ENCODE measurements around the gene CAPZB. TPM values are rescaled to one million over a fixed set of nuclear protein-coding genes. Genes with fewer than 3 reads are reported as not detected.

The CAPZB gene
- total and polyA plus RNA-seq, 7 experiments from 2014 or later, result 216 to 559 (median 327) TPM

- Histone ChIP-seq H3K4me3 (ENCODE audit: low read length) (no peak overlapping the region), H3K27me3 (ENCODE audit: control insufficient read depth in 2 of 2, insufficient read depth in 2 of 2, low read length in 2 of 2) (no peaks in the 10 kb centered on the region), H3K36me3 (ENCODE audit: control insufficient read depth in 2 of 3, insufficient read depth in 3 of 3, low read length in 3 of 3) (peaks cover 0 to 40% (median 0%) of the 10 kb centered on the region in 3 experiments), H3K27ac (ENCODE audit: low read depth, low read length) (no peak overlapping the region), H3K4me1 (ENCODE audit: control insufficient read depth in 2 of 2, insufficient read depth in 2 of 2, low read length in 2 of 2) (peaks cover 0 to 9% of the 10 kb centered on the region in 2 donors), H3K9me3 (ENCODE audit: control insufficient read depth in 2 of 3, low read length in 3 of 3) (no peaks in the 10 kb centered on the region)
- POLR2A ChIA-PET, result interaction anchor here (1.3 kb wide), 1 partner anchor 18 kb away, joined by 4 read pairs; no protein-coding TSS in a partner anchor
- Mint-ChIP-seq H3K4me1 (peaks cover 19 to 84% (median 68%) of the 10 kb centered on the region in 7 donors), H3K36me3 (peaks cover 0 to 4% (median 0%) of the 10 kb centered on the region in 5 donors), H3K9me3 (peaks cover 0 to 2% (median 0%) of the 10 kb centered on the region in 11 donors), H3K4me3 (no peak overlapping the region), H3K27ac (peak overlapping the region in 4 of 9 donors; percentile 14 to 76 (median 56)), H3K27me3 (no peaks in the 10 kb centered on the region)
- ATAC-seq (no peak), DNase-seq (no peak)
- intact Hi-C loops (cut with micrococcal nuclease), result no loop called here
- CTCF ChIA-PET, result interaction anchor here (0.6 kb wide), 1 partner anchor 15 kb away, joined by 3 read pairs; no protein-coding TSS in a partner anchor
These were observed 119.6 kb downstream of the CAPZB start for GRCh38 chr1:19365721-19366120.

DNA sequence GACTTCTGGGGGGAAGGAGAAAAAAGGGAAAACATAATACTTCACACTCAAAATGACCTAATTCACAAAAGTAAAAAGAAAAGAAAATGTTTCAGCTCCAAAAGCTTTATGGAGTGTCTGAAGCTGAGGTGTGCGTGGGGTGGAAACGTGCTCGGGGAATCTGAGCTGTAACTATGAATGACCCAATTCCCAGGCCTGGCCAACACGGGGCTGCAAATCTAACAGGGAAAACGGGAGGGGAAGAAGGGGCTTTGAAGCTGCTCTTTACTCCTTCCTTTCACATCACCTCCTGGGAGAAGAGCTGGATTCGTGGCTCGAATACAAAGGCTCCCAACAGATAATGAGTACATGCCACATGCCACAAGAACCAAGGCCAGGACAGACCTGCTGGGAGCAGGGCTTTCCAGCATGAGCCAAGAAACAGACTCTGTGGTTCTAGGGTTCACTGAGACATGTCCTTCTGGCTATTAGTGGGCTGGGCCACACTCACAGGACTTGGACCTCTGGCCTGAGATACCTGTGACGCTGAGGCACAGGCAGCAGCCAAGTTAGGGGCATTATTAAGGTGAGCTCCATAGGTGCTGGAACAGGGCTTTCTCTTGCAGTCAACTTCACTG lies 121.7 kb downstream of the CAPZB start:
- peak overlapping the region in 1 of 10 donors; percentile 23 for H3K4me3 Mint-ChIP-seq
- peak overlapping the region in 6 of 9 donors; percentile 4 to 84 (median 30) for H3K27ac Mint-ChIP-seq
- H3K9me3 Mint-ChIP-seq, result peaks cover 0 to 2% (median 0%) of the 10 kb centered on the region in 11 donors
- ChIA-PET POLR2A (interaction anchor here (0.7 kb wide), 1 partner anchor 291 kb away, joined by 4 read pairs; no protein-coding TSS in a partner anchor), CTCF (interaction anchor here (1.1 kb wide), 2 partner anchors 218 to 298 kb away, joined by 3 read pairs; no protein-coding TSS in a partner anchor)
- peaks cover 0 to 4% (median 0%) of the 10 kb centered on the region in 5 donors for H3K36me3 Mint-ChIP-seq
- H3K9me3 ChIP-seq (ENCODE audit: control insufficient read depth in 2 of 3, low read length in 3 of 3), result no peaks in the 10 kb centered on the region
- no peaks in the 10 kb centered on the region for H3K27me3 ChIP-seq (ENCODE audit: control insufficient read depth in 2 of 2, insufficient read depth in 2 of 2, low read length in 2 of 2)
- no peaks in the 10 kb centered on the region for H3K27me3 Mint-ChIP-seq
- H3K4me3 ChIP-seq (ENCODE audit: low read length), result no peak overlapping the region
- intact Hi-C loops (cut with micrococcal nuclease), result no loop called here
- no peak for DNase-seq
- peaks cover 0 to 36% (median 0%) of the 10 kb centered on the region in 3 experiments for H3K36me3 ChIP-seq (ENCODE audit: control insufficient read depth in 2 of 3, insufficient read depth in 3 of 3, low read length in 3 of 3)
- no peak overlapping the region for H3K27ac ChIP-seq (ENCODE audit: low read depth, low read length)
- ATAC-seq, result no peak
- H3K4me1 ChIP-seq (ENCODE audit: control insufficient read depth in 2 of 2, insufficient read depth in 2 of 2, low read length in 2 of 2), result peaks cover 0 to 24% of the 10 kb centered on the region in 2 donors
- peaks cover 29 to 81% (median 70%) of the 10 kb centered on the region in 7 donors for H3K4me1 Mint-ChIP-seq

- Histone ChIP-seq H3K27ac (ENCODE audit: low read depth, low read length) (peak overlapping the region; percentile 1), H3K9me3 (ENCODE audit: control insufficient read depth in 2 of 3, low read length in 3 of 3) (no peaks in the 10 kb centered on the region), H3K4me3 (ENCODE audit: low read length) (no peak overlapping the region), H3K36me3 (ENCODE audit: control insufficient read depth in 2 of 3, insufficient read depth in 3 of 3, low read length in 3 of 3) (peaks cover 0 to 43% (median 0%) of the 10 kb centered on the region in 3 experiments), H3K27me3 (ENCODE audit: control insufficient read depth in 2 of 2, insufficient read depth in 2 of 2, low read length in 2 of 2) (no peaks in the 10 kb centered on the region), H3K4me1 (ENCODE audit: control insufficient read depth in 2 of 2, insufficient read depth in 2 of 2, low read length in 2 of 2) (peaks cover 0 to 24% of the 10 kb centered on the region in 2 donors)
- intact Hi-C loops (cut with micrococcal nuclease), result no loop called here
- H3K4me1 Mint-ChIP-seq, result peaks cover 26 to 68% (median 56%) of the 10 kb centered on the region in 7 donors
- H3K27ac Mint-ChIP-seq, result peak overlapping the region in 7 of 9 donors; percentile 38 to 80 (median 54)
- H3K4me3 Mint-ChIP-seq, result peak overlapping the region in 5 of 10 donors; percentile 16 to 69 (median 59)
- peaks cover 0 to 10% (median 3%) of the 10 kb centered on the region in 5 donors for H3K36me3 Mint-ChIP-seq
- ATAC-seq, result no peak
- CTCF ChIA-PET, result no interaction called here
- no peaks in the 10 kb centered on the region for H3K27me3 Mint-ChIP-seq
- peaks cover 0 to 2% (median 0%) of the 10 kb centered on the region in 11 donors for H3K9me3 Mint-ChIP-seq
- POLR2A ChIA-PET, result interaction anchor here (0.6 kb wide), 1 partner anchor 120 kb away, joined by 3 read pairs; no protein-coding TSS in a partner anchor
- DNase-seq, result no peak
These were observed 123.7 kb downstream of the CAPZB start for GRCh38 chr1:19361611-19362147.

DNA sequence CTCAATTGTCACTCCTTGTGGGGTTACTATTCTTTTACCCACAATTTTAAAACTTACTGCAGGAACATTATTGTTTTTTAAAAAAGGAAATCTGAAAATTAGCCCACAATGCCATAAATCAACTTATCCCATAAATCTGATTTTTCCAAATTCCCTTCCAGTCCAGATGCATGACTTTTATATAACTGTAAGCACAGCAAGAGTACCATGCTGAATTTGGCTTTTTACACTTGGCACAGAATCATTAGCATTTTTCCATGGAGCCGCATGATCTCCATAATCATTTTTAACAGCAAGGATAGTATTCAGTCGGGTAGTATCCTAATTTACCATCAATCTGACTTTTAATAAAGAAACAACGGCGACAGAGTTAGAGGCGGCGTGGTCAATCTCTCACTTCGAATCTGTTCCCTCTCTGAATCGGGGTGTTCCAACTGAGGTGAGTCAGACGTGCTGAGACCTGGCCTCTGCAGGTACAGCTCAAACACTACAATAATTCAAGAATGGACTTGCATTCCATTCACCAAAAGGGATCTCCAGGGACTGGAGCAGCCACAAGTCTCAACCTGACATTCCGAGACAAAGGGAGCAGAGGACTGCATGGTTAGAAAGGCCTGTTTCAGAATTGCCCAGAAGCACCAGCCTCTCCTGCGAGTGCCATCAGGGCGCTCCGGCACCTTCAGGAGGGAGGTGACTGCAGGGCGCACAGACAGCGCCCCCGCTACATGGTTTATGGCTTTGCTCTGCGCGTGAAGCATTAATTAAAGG lies 124.3 kb downstream of the CAPZB start:
- ATAC-seq, result peak; percentile 61
- CTCF ChIA-PET, result interaction anchor here (0.6 to 0.8 kb wide), 2 partner anchors 127 to 1486 kb away, joined by 3 to 4 read pairs; no protein-coding TSS in a partner anchor

DNA sequence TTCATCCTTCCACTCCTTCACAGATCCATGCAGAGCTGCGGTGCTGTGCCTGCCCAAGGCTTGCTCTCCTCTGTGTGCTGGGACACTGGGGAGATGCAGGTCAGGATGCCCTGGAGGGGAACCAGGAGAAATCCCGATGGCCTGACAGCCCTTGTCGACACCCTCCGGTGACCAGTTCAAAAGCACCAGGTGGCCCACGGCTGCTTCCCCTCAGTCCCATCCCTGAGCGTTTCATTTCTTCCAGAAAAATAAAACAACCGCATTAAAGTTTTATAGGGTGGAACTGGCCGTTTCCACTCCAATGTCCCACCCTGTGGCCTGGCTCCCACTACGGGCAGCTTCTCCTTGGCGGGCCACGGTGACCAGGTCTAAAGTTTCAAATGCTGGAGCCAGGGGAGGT lies 124.9 kb downstream of the CAPZB start:
- H3K36me3 ChIP-seq (ENCODE audit: control insufficient read depth in 2 of 3, insufficient read depth in 3 of 3, low read length in 3 of 3), result peaks cover 8 to 50% (median 10%) of the 10 kb centered on the region in 3 experiments
- no peaks in the 10 kb centered on the region for H3K9me3 ChIP-seq (ENCODE audit: control insufficient read depth in 2 of 3, low read length in 3 of 3)
- peak overlapping the region; percentile 15 for H3K27ac ChIP-seq (ENCODE audit: low read depth, low read length)
- Mint-ChIP-seq H3K27me3 (no peaks in the 10 kb centered on the region), H3K4me1 (peaks cover 25 to 60% (median 52%) of the 10 kb centered on the region in 7 donors), H3K27ac (peak overlapping the region; percentile 16 to 89 (median 80)), H3K36me3 (peaks cover 0 to 18% (median 7%) of the 10 kb centered on the region in 5 donors), H3K4me3 (peak overlapping the region in 8 of 10 donors; percentile 36 to 69 (median 54)), H3K9me3 (peaks cover 0 to 2% (median 0%) of the 10 kb centered on the region in 11 donors)
- no peak overlapping the region for H3K4me3 ChIP-seq (ENCODE audit: low read length)
- no peaks in the 10 kb centered on the region for H3K27me3 ChIP-seq (ENCODE audit: control insufficient read depth in 2 of 2, insufficient read depth in 2 of 2, low read length in 2 of 2)
- DNase-seq, result no peak
- ChIA-PET POLR2A (no interaction called here), CTCF (interaction anchor here (0.6 to 0.8 kb wide), 2 partner anchors 127 to 1486 kb away, joined by 3 to 4 read pairs; no protein-coding TSS in a partner anchor)
- ATAC-seq, result no peak
- intact Hi-C loops (cut with micrococcal nuclease), result no loop called here
- H3K4me1 ChIP-seq (ENCODE audit: control insufficient read depth in 2 of 2, insufficient read depth in 2 of 2, low read length in 2 of 2), result peaks cover 0 to 24% of the 10 kb centered on the region in 2 donors

More for the DNA sequence above, 124.3 kb downstream of the CAPZB start:
- no peak overlapping the region for H3K4me3 ChIP-seq (ENCODE audit: low read length)
- peaks cover 2 to 50% (median 4%) of the 10 kb centered on the region in 3 experiments for H3K36me3 ChIP-seq (ENCODE audit: control insufficient read depth in 2 of 3, insufficient read depth in 3 of 3, low read length in 3 of 3)
- peaks cover 0 to 2% (median 0%) of the 10 kb centered on the region in 11 donors for H3K9me3 Mint-ChIP-seq
- H3K9me3 ChIP-seq (ENCODE audit: control insufficient read depth in 2 of 3, low read length in 3 of 3), result no peaks in the 10 kb centered on the region
- peak overlapping the region in 8 of 10 donors; percentile 14 to 69 (median 54) for H3K4me3 Mint-ChIP-seq
- peaks cover 0 to 24% of the 10 kb centered on the region in 2 donors for H3K4me1 ChIP-seq (ENCODE audit: control insufficient read depth in 2 of 2, insufficient read depth in 2 of 2, low read length in 2 of 2)
- H3K27ac ChIP-seq (ENCODE audit: low read depth, low read length), result peak overlapping the region; percentile 15
- H3K36me3 Mint-ChIP-seq, result peaks cover 0 to 12% (median 3%) of the 10 kb centered on the region in 5 donors
- H3K27ac Mint-ChIP-seq, result peak overlapping the region in 8 of 9 donors; percentile 38 to 89 (median 58)
- no peaks in the 10 kb centered on the region for H3K27me3 ChIP-seq (ENCODE audit: control insufficient read depth in 2 of 2, insufficient read depth in 2 of 2, low read length in 2 of 2)
- peaks cover 24 to 64% (median 52%) of the 10 kb centered on the region in 7 donors for H3K4me1 Mint-ChIP-seq
- no peak for DNase-seq
- H3K27me3 Mint-ChIP-seq, result no peaks in the 10 kb centered on the region
- intact Hi-C loops (cut with micrococcal nuclease), result no loop called here
- POLR2A ChIA-PET, result no interaction called here

GRCh38 chr1:19360016-19360415 lies 125.3 kb downstream of the CAPZB start:
- Mint-ChIP-seq H3K9me3 (peaks cover 0 to 2% (median 0%) of the 10 kb centered on the region in 11 donors), H3K4me1 (peaks cover 21 to 56% (median 48%) of the 10 kb centered on the region in 7 donors), H3K27me3 (no peaks in the 10 kb centered on the region), H3K36me3 (peaks cover 0 to 18% (median 7%) of the 10 kb centered on the region in 5 donors), H3K27ac (peak overlapping the region; percentile 16 to 89 (median 80)), H3K4me3 (peak overlapping the region in 8 of 10 donors; percentile 34 to 67 (median 48))
- ChIA-PET CTCF (no interaction called here), POLR2A (no interaction called here)
- no peak overlapping the region for H3K4me3 ChIP-seq (ENCODE audit: low read length)
- peak overlapping the region; percentile 15 for H3K27ac ChIP-seq (ENCODE audit: low read depth, low read length)
- ATAC-seq, result no peak
- intact Hi-C loops (cut with micrococcal nuclease), result no loop called here
- peak in 2 of 9 donors; percentile 11 to 16 for DNase-seq
- H3K9me3 ChIP-seq (ENCODE audit: control insufficient read depth in 2 of 3, low read length in 3 of 3), result no peaks in the 10 kb centered on the region
- H3K36me3 ChIP-seq (ENCODE audit: control insufficient read depth in 2 of 3, insufficient read depth in 3 of 3, low read length in 3 of 3), result peaks cover 10 to 50% (median 12%) of the 10 kb centered on the region in 3 experiments
- H3K27me3 ChIP-seq (ENCODE audit: control insufficient read depth in 2 of 2, insufficient read depth in 2 of 2, low read length in 2 of 2), result no peaks in the 10 kb centered on the region
- peaks cover 0 to 24% of the 10 kb centered on the region in 2 donors for H3K4me1 ChIP-seq (ENCODE audit: control insufficient read depth in 2 of 2, insufficient read depth in 2 of 2, low read length in 2 of 2)

Data from naive thymus-derived CD4-positive, alpha-beta T cell (primary cell).